Gastrocnemius medialis (tissue), 4 donors: ENCODE results near the gene PRKAG2.

Source experiments
- POLR2A ChIP-seq, 2 donors: fragments of 450-650 bp; IDR thresholded peaks; one replicate each; pipeline ENCODE4 v1.6.1; 2017; ENCODE audit warnings: antibody characterized with exemption in 2 of 2, mild to moderate bottlenecking in 2 of 2, moderate library complexity in 2 of 2
- TF ChIP-seq, protein P1 (sequence below), 5 experiments: fragments of 450-650 bp in 3 of 5; fragments of 200-600 bp in 2 of 5; sonication (generic) in 2 of 5; IDR thresholded peaks in 4 of 5; conservative IDR thresholded peaks in 1 of 5; 1 replicate in 4 of 5; 2 replicates in 1 of 5; pipeline ENCODE4 v1.5.1; 2016 to 2019; ENCODE audit warnings: antibody characterized with exemption in 5 of 5, mild to moderate bottlenecking in 3 of 5, moderate library complexity in 3 of 5

DNA sequence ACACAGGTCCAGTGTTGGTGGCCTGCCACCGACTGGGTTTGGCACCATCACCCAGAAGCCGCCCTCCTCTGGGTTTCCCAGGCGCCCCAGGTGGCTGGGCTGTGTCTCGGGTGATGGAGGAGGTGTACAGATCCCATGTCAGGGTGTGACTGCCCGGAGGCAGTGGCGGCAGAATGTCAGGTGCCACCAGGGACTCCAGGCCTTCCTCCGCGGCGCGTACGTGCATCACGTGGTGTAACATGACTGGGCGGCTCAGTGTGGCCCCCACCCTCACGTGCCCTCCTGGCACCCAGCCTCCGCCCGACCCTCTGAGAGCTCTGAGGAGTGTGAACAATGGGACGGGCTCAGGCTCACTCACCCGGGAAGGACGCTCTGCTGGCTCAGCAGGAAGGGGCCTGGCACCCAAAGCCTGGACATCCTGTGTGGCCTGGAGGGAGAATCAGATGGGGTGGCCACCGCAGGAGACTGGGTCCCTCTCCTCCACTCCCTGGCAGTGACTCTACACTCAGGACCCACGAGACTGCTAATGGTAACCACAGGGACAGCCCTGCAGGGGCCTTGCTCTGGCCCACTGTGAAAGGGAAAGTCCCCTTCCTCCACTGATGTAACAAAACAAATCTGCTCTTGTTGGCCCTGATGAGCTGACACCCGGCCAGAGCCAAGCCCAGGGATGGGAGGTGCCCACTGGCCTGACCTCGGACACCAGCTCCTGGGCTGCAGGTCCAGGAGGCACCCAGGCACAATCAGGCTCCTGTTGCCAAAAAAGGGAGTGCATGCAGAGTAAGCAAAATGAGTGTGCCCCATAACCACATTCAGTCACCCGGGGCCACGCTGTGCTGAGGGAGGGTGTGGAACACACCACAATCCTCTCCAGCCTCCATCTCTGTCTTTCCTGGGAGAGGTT is 164.8 kb downstream of the PRKAG2 start:
- TF ChIP-seq, protein P1, sequence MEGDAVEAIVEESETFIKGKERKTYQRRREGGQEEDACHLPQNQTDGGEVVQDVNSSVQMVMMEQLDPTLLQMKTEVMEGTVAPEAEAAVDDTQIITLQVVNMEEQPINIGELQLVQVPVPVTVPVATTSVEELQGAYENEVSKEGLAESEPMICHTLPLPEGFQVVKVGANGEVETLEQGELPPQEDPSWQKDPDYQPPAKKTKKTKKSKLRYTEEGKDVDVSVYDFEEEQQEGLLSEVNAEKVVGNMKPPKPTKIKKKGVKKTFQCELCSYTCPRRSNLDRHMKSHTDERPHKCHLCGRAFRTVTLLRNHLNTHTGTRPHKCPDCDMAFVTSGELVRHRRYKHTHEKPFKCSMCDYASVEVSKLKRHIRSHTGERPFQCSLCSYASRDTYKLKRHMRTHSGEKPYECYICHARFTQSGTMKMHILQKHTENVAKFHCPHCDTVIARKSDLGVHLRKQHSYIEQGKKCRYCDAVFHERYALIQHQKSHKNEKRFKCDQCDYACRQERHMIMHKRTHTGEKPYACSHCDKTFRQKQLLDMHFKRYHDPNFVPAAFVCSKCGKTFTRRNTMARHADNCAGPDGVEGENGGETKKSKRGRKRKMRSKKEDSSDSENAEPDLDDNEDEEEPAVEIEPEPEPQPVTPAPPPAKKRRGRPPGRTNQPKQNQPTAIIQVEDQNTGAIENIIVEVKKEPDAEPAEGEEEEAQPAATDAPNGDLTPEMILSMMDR (IDR thresholded peaks at IDR 0.05 in 4 of 5, conservative IDR thresholded peaks at IDR 0.05 in 1 of 5), result no peak
- peak; percentile 11 to 14 for TF ChIP-seq POLR2A (IDR thresholded peaks at IDR 0.05)
